ENCODE results near the gene GRIN1. TPM values are rescaled to one million over a fixed set of nuclear protein-coding genes. Genes with fewer than 3 reads are reported as not detected.
A peak's percentile ranks its signal among the peaks of the same experiment; 100 is the strongest.

The GRIN1 gene
- total and polyA plus RNA-seq, 2 of the 13 experiments (the other 11 are each of a cell fraction or from before 2014, with no cell fraction given) = 0.13 TPM; not detected in 1

DNA sequence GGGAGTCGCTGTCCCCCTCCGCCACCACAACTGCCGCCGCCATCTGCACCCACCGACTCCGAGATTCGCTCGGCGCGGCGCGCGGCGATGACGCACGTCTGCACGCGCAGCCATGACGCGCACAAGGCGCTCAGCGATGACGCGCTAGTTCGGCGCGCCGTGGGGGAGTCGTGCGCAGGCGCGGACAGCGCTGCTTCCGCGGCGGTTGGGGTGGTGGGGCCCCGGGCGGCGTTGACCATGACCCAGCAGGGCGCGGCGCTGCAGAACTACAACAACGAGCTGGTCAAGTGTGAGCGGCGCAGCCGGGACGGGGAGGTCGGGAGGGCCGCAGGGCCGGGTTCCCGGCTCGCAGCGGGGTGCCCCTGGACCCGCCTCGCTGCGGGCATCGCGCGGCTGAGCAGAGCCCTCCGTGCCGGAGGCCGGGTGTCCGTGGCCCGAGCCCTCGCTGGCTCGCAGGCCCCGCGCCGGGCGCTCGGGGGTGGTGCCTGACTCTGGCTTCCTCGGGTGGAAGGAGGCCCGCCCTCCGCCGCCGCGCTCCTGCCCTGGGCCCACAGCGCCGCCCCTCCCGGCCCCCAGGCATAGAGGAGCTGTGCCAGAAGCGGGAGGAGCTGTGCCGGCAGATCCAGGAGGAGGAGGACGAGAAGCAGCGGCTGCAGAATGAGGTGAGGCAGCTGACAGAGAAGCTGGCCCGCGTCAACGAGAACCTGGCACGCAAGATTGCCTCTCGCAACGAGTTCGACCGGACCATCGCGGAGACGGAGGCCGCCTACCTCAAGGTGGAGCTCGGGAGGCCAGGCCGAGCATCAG lies 49.7 kb downstream of the GRIN1 start, which contains the start of the genes ANAPC2 and SSNA1 (continued):
- TF ChIP-seq ELF3 (CRISPR knock-in tag; IDR thresholded peaks at IDR 0.05) (peak; percentile 70), ZNF552 (CRISPR knock-in tag; IDR thresholded peaks at IDR 0.05; ENCODE audit: borderline replicate concordance) (no peak), ZNF652 (CRISPR knock-in tag; IDR thresholded peaks at IDR 0.05; ENCODE audit: borderline replicate concordance, low read depth) (no peak), ATF7-NPFF (CRISPR knock-in tag; IDR thresholded peaks at IDR 0.05; ENCODE audit: low read depth) (peak; percentile 32; the same call in 1 of the 2 replicates), SOX5 (CRISPR knock-in tag; IDR thresholded peaks at IDR 0.05; ENCODE audit: borderline replicate concordance) (peak; percentile 56), ZNF296 (CRISPR knock-in tag; conservative IDR thresholded peaks at IDR 0.05) (no peak), TAF15 (IDR thresholded peaks at IDR 0.05; ENCODE audit: low read depth, low read length, poor library complexity, severe bottlenecking) (no peak), SOX13 (IDR thresholded peaks at IDR 0.05) (no peak; the same call in 1 of the 2 replicates), SOX13 (CRISPR knock-in tag; conservative IDR thresholded peaks at IDR 0.05 in 1 of 2, IDR thresholded peaks at IDR 0.05 in 1 of 2) (peak in 1 of 2 experiments; percentile 56; a peak in 1 of 4 replicates), BCL6 (CRISPR knock-in tag; IDR thresholded peaks at IDR 0.05) (peak; percentile 46; the same call in 1 of the 2 replicates), ZC3H13 (CRISPR knock-in tag; IDR thresholded peaks at IDR 0.05) (peak; percentile 90), FOXK2 (IDR thresholded peaks at IDR 0.05) (0 out of 2 replicates have a peak, but pooled peaks have one; percentile 54), ZNF749 (CRISPR knock-in tag; IDR thresholded peaks at IDR 0.05; ENCODE audit: borderline replicate concordance) (no peak; the same call in 1 of the 2 replicates), MED8 (CRISPR knock-in tag; IDR thresholded peaks at IDR 0.05; ENCODE audit: insufficient replicate concordance) (peak; percentile 70)
- TF ChIP-seq, protein P1, sequence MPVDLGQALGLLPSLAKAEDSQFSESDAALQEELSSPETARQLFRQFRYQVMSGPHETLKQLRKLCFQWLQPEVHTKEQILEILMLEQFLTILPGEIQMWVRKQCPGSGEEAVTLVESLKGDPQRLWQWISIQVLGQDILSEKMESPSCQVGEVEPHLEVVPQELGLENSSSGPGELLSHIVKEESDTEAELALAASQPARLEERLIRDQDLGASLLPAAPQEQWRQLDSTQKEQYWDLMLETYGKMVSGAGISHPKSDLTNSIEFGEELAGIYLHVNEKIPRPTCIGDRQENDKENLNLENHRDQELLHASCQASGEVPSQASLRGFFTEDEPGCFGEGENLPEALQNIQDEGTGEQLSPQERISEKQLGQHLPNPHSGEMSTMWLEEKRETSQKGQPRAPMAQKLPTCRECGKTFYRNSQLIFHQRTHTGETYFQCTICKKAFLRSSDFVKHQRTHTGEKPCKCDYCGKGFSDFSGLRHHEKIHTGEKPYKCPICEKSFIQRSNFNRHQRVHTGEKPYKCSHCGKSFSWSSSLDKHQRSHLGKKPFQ (CRISPR knock-in tag; IDR thresholded peaks at IDR 0.05; ENCODE audit: insufficient replicate concordance) = peak; percentile 75
- TF ChIP-seq, protein P2, sequence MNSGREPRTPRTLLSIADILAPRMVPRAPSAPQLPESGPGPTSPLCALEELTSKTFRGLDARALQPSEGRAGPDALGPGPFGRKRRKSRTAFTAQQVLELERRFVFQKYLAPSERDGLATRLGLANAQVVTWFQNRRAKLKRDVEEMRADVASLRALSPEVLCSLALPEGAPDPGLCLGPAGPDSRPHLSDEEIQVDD (CRISPR knock-in tag; IDR thresholded peaks at IDR 0.05; ENCODE audit: borderline replicate concordance) = 0 out of 2 replicates have a peak, but pooled peaks have one; percentile 50
- TF ChIP-seq, protein P3, sequence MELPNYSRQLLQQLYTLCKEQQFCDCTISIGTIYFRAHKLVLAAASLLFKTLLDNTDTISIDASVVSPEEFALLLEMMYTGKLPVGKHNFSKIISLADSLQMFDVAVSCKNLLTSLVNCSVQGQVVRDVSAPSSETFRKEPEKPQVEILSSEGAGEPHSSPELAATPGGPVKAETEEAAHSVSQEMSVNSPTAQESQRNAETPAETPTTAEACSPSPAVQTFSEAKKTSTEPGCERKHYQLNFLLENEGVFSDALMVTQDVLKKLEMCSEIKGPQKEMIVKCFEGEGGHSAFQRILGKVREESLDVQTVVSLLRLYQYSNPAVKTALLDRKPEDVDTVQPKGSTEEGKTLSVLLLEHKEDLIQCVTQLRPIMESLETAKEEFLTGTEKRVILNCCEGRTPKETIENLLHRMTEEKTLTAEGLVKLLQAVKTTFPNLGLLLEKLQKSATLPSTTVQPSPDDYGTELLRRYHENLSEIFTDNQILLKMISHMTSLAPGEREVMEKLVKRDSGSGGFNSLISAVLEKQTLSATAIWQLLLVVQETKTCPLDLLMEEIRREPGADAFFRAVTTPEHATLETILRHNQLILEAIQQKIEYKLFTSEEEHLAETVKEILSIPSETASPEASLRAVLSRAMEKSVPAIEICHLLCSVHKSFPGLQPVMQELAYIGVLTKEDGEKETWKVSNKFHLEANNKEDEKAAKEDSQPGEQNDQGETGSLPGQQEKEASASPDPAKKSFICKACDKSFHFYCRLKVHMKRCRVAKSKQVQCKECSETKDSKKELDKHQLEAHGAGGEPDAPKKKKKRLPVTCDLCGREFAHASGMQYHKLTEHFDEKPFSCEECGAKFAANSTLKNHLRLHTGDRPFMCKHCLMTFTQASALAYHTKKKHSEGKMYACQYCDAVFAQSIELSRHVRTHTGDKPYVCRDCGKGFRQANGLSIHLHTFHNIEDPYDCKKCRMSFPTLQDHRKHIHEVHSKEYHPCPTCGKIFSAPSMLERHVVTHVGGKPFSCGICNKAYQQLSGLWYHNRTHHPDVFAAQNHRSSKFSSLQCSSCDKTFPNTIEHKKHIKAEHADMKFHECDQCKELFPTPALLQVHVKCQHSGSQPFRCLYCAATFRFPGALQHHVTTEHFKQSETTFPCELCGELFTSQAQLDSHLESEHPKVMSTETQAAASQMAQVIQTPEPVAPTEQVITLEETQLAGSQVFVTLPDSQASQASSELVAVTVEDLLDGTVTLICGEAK (IDR thresholded peaks at IDR 0.05) = no peak
- TF ChIP-seq, protein P3 (CRISPR knock-in tag; IDR thresholded peaks at IDR 0.05) = peak; percentile 63

Data from HepG2 (cell line).